Measurements from ENCODE around the gene OCA2.

OCA2 gene

DNA sequence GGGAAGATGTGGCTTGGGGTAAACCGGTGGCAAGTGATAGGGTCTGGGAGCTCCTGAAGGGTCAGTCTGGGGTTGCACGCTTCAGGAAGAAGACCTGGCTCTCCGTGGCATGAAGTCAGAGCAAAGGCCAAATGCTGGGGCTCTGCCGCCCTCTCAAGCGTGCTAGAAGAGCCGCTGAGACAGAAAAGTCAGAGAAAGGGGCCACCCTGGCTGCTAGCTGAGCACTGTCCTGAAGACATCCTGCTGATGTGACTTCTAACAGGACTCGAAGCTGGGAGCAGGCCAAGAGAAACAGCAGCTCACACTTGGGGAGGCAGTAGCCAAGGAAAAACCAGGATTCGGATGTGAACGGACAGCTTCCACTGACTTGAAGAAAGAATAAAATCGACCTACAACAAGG is 270.4 kb downstream of the OCA2 start:
- Histone ChIP-seq H3F3A (ENCODE audit: low read depth) (no peaks in the 10 kb centered on the region), H3K36me3 (ENCODE audit: insufficient read depth, low read length) (no peaks in the 10 kb centered on the region), H3K4me2 (ENCODE audit: low read depth, low read length, poor library complexity, severe bottlenecking) (no peak overlapping the region), H3K79me2 (ENCODE audit: insufficient read depth, low read length) (no peaks in the 10 kb centered on the region), H3K9ac (ENCODE audit: low read depth, low read length, poor library complexity, severe bottlenecking) (no peak overlapping the region), H4K20me1 (ENCODE audit: insufficient read depth, low read length, poor library complexity, severe bottlenecking) (no peaks in the 10 kb centered on the region), H3K27me3 (ENCODE audit: insufficient read depth, low read length, poor library complexity, severe bottlenecking) (no peaks in the 10 kb centered on the region), H3K4me1 (ENCODE audit: insufficient read depth, low read length, poor library complexity, severe bottlenecking) (no peaks in the 10 kb centered on the region), H2AFZ (ENCODE audit: low read length) (no peak overlapping the region), H3K4me3 (ENCODE audit: low read length, poor library complexity, severe bottlenecking) (no peak overlapping the region), H3K9me3 (ENCODE audit: insufficient read depth, low read depth, low read length) (peaks cover 3% of the 10 kb centered on the region; the same call in 1 of the 2 replicates), H3K9me2 (replicated peaks; ENCODE audit: low read depth, low read length) (no peaks in the 10 kb centered on the region)
- TF ChIP-seq EZH2phosphoT487 (IDR thresholded peaks at IDR 0.05; ENCODE audit: borderline replicate concordance): no peak
- TF ChIP-seq, protein P1, sequence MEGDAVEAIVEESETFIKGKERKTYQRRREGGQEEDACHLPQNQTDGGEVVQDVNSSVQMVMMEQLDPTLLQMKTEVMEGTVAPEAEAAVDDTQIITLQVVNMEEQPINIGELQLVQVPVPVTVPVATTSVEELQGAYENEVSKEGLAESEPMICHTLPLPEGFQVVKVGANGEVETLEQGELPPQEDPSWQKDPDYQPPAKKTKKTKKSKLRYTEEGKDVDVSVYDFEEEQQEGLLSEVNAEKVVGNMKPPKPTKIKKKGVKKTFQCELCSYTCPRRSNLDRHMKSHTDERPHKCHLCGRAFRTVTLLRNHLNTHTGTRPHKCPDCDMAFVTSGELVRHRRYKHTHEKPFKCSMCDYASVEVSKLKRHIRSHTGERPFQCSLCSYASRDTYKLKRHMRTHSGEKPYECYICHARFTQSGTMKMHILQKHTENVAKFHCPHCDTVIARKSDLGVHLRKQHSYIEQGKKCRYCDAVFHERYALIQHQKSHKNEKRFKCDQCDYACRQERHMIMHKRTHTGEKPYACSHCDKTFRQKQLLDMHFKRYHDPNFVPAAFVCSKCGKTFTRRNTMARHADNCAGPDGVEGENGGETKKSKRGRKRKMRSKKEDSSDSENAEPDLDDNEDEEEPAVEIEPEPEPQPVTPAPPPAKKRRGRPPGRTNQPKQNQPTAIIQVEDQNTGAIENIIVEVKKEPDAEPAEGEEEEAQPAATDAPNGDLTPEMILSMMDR (conservative IDR thresholded peaks at IDR 0.05; ENCODE audit: low read length): no peak

DNA sequence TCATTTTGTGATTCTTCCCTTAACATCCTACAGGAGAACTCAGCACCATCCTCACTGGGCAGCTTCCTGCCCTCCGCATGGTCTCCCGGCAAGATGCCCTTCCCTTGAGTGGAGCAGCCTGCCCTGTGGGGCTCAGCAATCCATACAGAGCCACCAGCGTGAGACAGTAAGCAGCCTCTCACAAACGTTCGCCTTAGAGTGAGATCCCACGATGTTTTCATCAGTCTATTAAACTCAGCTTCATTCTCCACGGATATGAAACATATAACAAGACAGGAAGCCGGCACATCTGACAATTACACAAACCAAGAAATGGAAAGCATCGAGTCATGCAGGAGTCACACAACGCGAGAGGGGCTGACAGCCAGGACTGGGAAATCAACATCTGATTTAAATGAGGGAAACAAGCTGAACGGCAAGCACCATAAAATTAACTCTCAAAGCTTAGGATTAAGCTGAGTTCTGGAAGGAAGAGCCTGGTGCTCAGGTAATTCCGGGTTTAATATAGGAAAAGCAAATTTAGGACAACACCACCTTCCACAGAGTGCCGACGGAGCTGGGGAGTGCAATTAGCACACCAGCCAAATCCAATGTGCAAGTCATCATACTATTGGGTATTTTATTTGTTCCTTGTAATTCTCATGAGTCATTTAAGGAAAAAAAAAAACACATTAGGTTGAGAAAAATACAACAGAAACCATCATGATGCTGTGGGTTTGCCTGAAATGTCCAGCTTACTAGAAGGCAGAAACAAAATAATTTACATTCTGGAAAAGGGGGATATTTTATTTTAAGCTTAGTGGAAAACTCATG is 272.0 kb downstream of the OCA2 start:
- H2AFZ ChIP-seq (ENCODE audit: low read length): no peak overlapping the region
- no peak overlapping the region for H3K9ac ChIP-seq (ENCODE audit: low read depth, low read length, poor library complexity, severe bottlenecking)
- H4K20me1 ChIP-seq (ENCODE audit: insufficient read depth, low read length, poor library complexity, severe bottlenecking): no peaks in the 10 kb centered on the region
- no peak overlapping the region for H3K4me2 ChIP-seq (ENCODE audit: low read depth, low read length, poor library complexity, severe bottlenecking)
- H3F3A ChIP-seq (ENCODE audit: low read depth): no peaks in the 10 kb centered on the region
- TF ChIP-seq, protein P1 (conservative IDR thresholded peaks at IDR 0.05; ENCODE audit: low read length): no peak
- no peak for TF ChIP-seq EZH2phosphoT487 (IDR thresholded peaks at IDR 0.05; ENCODE audit: borderline replicate concordance)
- H3K4me1 ChIP-seq (ENCODE audit: insufficient read depth, low read length, poor library complexity, severe bottlenecking): no peaks in the 10 kb centered on the region
- no peaks in the 10 kb centered on the region for H3K9me2 ChIP-seq (replicated peaks; ENCODE audit: low read depth, low read length)
- H3K9me3 ChIP-seq (ENCODE audit: insufficient read depth, low read depth, low read length): no peaks in the 10 kb centered on the region
- no peaks in the 10 kb centered on the region for H3K36me3 ChIP-seq (ENCODE audit: insufficient read depth, low read length)
- no peaks in the 10 kb centered on the region for H3K27me3 ChIP-seq (ENCODE audit: insufficient read depth, low read length, poor library complexity, severe bottlenecking)
- H3K79me2 ChIP-seq (ENCODE audit: insufficient read depth, low read length): no peaks in the 10 kb centered on the region
- no peak overlapping the region for H3K4me3 ChIP-seq (ENCODE audit: low read length, poor library complexity, severe bottlenecking)

DNA sequence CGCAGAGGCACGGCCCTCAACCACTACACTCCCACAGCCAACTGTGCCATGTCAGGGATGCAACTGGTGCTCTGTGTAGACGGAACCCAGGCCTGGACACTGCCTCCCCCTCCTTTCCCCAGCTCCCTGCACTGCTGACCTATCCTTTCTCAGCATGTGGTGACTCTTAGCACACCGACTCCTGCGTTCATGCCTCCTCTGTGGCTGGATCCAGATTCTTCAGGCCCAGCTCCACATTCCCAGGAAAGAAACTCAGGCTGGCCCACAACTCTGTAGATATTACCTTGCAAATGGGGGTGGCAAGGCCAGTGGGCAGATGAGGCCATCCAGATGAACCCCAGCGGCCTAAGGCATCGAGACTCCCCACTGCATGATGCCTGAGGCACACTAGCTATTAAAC is 272.7 kb downstream of the OCA2 start:
- no peak overlapping the region for H3K4me3 ChIP-seq (ENCODE audit: low read length, poor library complexity, severe bottlenecking)
- TF ChIP-seq EZH2phosphoT487 (IDR thresholded peaks at IDR 0.05; ENCODE audit: borderline replicate concordance): no peak
- TF ChIP-seq, protein P1 (conservative IDR thresholded peaks at IDR 0.05; ENCODE audit: low read length): no peak
- H3K36me3 ChIP-seq (ENCODE audit: insufficient read depth, low read length): no peaks in the 10 kb centered on the region
- no peaks in the 10 kb centered on the region for H4K20me1 ChIP-seq (ENCODE audit: insufficient read depth, low read length, poor library complexity, severe bottlenecking)
- no peaks in the 10 kb centered on the region for H3K9me3 ChIP-seq (ENCODE audit: insufficient read depth, low read depth, low read length)
- H3K27me3 ChIP-seq (ENCODE audit: insufficient read depth, low read length, poor library complexity, severe bottlenecking): no peaks in the 10 kb centered on the region
- no peaks in the 10 kb centered on the region for H3K79me2 ChIP-seq (ENCODE audit: insufficient read depth, low read length)
- H3K9me2 ChIP-seq (replicated peaks; ENCODE audit: low read depth, low read length): no peaks in the 10 kb centered on the region
- no peaks in the 10 kb centered on the region for H3F3A ChIP-seq (ENCODE audit: low read depth)
- no peaks in the 10 kb centered on the region for H3K4me1 ChIP-seq (ENCODE audit: insufficient read depth, low read length, poor library complexity, severe bottlenecking)
- H3K9ac ChIP-seq (ENCODE audit: low read depth, low read length, poor library complexity, severe bottlenecking): no peak overlapping the region
- H2AFZ ChIP-seq (ENCODE audit: low read length): no peak overlapping the region
- H3K4me2 ChIP-seq (ENCODE audit: low read depth, low read length, poor library complexity, severe bottlenecking): no peak overlapping the region

Data from Loucy (cell line).